ENCODE data around the gene RNASEH2C.
"Not testable (repeated sequence)": the region's sequence is repeated elsewhere in the genome, so short reads cannot be mapped to it uniquely, and the experiment has no call there.

The RNASEH2C gene

GRCh38 chr11:65710421-65710820 lies 10.2 kb downstream of the RNASEH2C start:
- WGBS (ENCODE audit: insufficient coverage, insufficient read length): no CpG with 5 or more reads among the region's 3 CpGs
- DNase-seq (ENCODE audit: low read depth, low spot score): no peak

DNA sequence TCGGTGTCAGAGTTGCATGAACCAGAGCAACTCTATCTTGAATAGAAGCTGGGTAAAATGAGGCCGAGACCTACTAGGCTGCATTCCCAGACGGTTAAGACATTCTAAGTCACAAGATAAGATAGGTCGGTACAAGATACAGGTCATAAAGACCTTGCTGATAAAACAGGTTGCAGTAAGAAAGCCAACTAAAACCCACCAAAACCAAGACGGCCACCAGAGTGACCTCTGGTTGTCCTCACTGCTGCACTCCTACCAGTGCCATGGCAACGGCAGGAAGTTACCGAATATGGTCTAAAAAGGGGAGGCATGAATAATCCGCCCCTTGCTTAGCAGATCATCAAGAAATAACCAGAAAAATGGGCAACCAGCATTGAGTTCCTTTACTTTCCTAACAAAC lies 10.9 kb downstream of the RNASEH2C start:
- Histone ChIP-seq H3K4me3 (ENCODE audit: low read length) (no peak overlapping the region), H3K4me1 (ENCODE audit: control insufficient read depth, insufficient read depth, low read length) (peaks cover 2% of the 10 kb centered on the region; the same call in 1 of the 2 replicates), H3K27me3 (ENCODE audit: control insufficient read depth, insufficient read depth, low read length) (no peaks in the 10 kb centered on the region), H3K9me3 (ENCODE audit: control insufficient read depth, insufficient read depth, low read length) (no peaks in the 10 kb centered on the region), H3K36me3 (ENCODE audit: control insufficient read depth, insufficient read depth, low read length) (peaks cover 9% of the 10 kb centered on the region; the same call in 1 of the 2 replicates), H3K27ac (ENCODE audit: low read length) (no peak overlapping the region)
- no CpG with 5 or more reads among the region's 8 CpGs for WGBS (ENCODE audit: insufficient coverage, insufficient read length)
- DNase-seq (ENCODE audit: low read depth, low spot score): no peak

More at GRCh38 chr11:65710421-65710820, 10.2 kb downstream of the RNASEH2C start:
- H3K9me3 ChIP-seq (ENCODE audit: control insufficient read depth, insufficient read depth, low read length): no peaks in the 10 kb centered on the region
- H3K27ac ChIP-seq (ENCODE audit: low read length): no peak overlapping the region
- peaks cover 15% of the 10 kb centered on the region; the same call in 1 of the 2 replicates for H3K36me3 ChIP-seq (ENCODE audit: control insufficient read depth, insufficient read depth, low read length)
- peaks cover 2% of the 10 kb centered on the region; the same call in 1 of the 2 replicates for H3K4me1 ChIP-seq (ENCODE audit: control insufficient read depth, insufficient read depth, low read length)
- H3K4me3 ChIP-seq (ENCODE audit: low read length): no peak overlapping the region
- H3K27me3 ChIP-seq (ENCODE audit: control insufficient read depth, insufficient read depth, low read length): no peaks in the 10 kb centered on the region

GRCh38 chr11:65708451-65708850 lies 12.1 kb downstream of the RNASEH2C start:
- Histone ChIP-seq H3K4me3 (ENCODE audit: low read length) (no peak overlapping the region), H3K9me3 (ENCODE audit: control insufficient read depth, insufficient read depth, low read length) (no peaks in the 10 kb centered on the region), H3K27me3 (ENCODE audit: control insufficient read depth, insufficient read depth, low read length) (no peaks in the 10 kb centered on the region), H3K36me3 (ENCODE audit: control insufficient read depth, insufficient read depth, low read length) (0 out of 2 replicates have a peak, but pooled peaks cover 3% of the 10 kb centered on the region), H3K27ac (ENCODE audit: low read length) (no peak overlapping the region), H3K4me1 (ENCODE audit: control insufficient read depth, insufficient read depth, low read length) (peaks cover 2% of the 10 kb centered on the region; the same call in 1 of the 2 replicates)
- WGBS (ENCODE audit: insufficient coverage, insufficient read length): no CpG with 5 or more reads among the region's 5 CpGs
- no peak for DNase-seq (ENCODE audit: low read depth, low spot score)

DNA sequence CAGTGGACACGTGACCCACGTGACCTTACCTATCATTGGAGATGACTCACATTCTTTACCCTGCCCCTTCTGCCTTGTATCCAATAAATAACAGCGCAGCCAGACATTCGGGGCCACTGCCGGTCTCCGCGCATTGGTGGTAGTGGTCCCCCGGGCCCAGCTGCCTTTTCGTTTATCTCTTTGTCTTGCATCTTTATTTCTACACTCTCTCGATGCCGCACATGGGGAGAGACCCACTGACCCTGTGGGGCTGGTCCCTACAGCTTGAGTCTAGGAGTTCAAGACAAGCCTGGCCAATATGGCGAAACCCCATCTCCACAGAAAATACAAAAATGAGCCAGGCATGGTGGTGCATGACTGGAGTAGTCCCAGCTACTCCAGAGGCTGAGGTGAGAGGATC lies 13.6 kb downstream of the RNASEH2C start:
- H3K36me3 ChIP-seq (ENCODE audit: control insufficient read depth, insufficient read depth, low read length); H3K4me1 ChIP-seq (ENCODE audit: control insufficient read depth, insufficient read depth, low read length); H3K9me3 ChIP-seq (ENCODE audit: control insufficient read depth, insufficient read depth, low read length); H3K27me3 ChIP-seq (ENCODE audit: control insufficient read depth, insufficient read depth, low read length); H3K27ac ChIP-seq (ENCODE audit: low read length); DNase-seq (ENCODE audit: low read depth, low spot score); H3K4me3 ChIP-seq (ENCODE audit: low read length): not testable (repeated sequence)
- WGBS (ENCODE audit: insufficient coverage, insufficient read length): no CpG with 5 or more reads among the region's 12 CpGs

DNA sequence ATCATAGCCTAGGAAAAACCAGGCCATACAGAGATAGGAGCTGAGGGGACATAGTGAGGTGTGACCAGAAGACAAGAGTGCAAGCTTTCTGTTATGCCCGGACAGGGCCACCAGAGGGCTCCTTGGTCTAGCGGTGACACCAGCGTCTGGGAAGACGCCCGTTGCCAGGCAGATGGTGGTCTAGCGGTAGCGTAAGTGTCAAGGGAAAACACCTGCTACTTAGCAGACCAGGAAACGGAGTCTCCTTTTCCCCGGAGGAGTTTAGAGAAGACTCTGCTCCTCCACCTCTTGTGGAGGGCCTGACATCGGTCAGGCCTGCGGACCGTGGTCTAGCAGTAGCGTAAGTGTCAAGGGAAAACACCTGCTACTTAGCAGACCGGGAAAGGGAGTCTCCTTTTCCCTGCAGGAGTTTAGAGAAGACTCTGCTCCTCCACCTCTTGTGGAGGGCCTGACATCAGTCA lies 14.3 kb downstream of the RNASEH2C start:
- WGBS (ENCODE audit: insufficient coverage, insufficient read length): no CpG with 5 or more reads among the region's 14 CpGs
- H3K27ac ChIP-seq (ENCODE audit: low read length); DNase-seq (ENCODE audit: low read depth, low spot score); H3K4me1 ChIP-seq (ENCODE audit: control insufficient read depth, insufficient read depth, low read length); H3K4me3 ChIP-seq (ENCODE audit: low read length); H3K9me3 ChIP-seq (ENCODE audit: control insufficient read depth, insufficient read depth, low read length); H3K36me3 ChIP-seq (ENCODE audit: control insufficient read depth, insufficient read depth, low read length); H3K27me3 ChIP-seq (ENCODE audit: control insufficient read depth, insufficient read depth, low read length): not testable (repeated sequence)

GRCh38 chr11:65703846-65704245 lies 16.8 kb downstream of the RNASEH2C start:
- Histone ChIP-seq H3K27ac (ENCODE audit: low read length) (no peak overlapping the region), H3K27me3 (ENCODE audit: control insufficient read depth, insufficient read depth, low read length) (no peaks in the 10 kb centered on the region), H3K36me3 (ENCODE audit: control insufficient read depth, insufficient read depth, low read length) (no peaks in the 10 kb centered on the region), H3K4me1 (ENCODE audit: control insufficient read depth, insufficient read depth, low read length) (no peaks in the 10 kb centered on the region), H3K4me3 (ENCODE audit: low read length) (no peak overlapping the region), H3K9me3 (ENCODE audit: control insufficient read depth, insufficient read depth, low read length) (peaks cover 2% of the 10 kb centered on the region; the same call in 1 of the 2 replicates)
- no CpG with 5 or more reads among the region's 4 CpGs for WGBS (ENCODE audit: insufficient coverage, insufficient read length)
- no peak for DNase-seq (ENCODE audit: low read depth, low spot score)

DNA sequence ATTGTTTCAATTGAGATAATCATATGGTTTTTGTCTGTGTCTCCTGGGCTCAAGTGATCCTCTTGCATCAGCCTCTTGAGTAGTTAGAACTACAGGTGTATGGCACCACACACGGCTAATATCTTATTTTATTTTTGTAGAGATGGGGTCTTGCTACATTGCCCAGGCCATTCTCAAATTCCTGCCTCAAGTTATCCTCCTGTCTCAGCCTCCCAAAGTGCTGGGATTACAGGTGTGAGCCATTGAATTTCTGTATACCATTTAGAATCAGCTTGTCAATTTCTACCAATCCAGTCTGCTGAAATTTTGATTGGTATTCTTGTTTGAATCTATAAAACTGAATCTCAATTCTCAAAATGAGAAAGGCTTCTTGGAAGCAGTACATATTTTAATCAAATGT lies 18.9 kb downstream of the RNASEH2C start:
- no peaks in the 10 kb centered on the region for H3K4me1 ChIP-seq (ENCODE audit: control insufficient read depth, insufficient read depth, low read length)
- no peak overlapping the region for H3K27ac ChIP-seq (ENCODE audit: low read length)
- H3K27me3 ChIP-seq (ENCODE audit: control insufficient read depth, insufficient read depth, low read length): no peaks in the 10 kb centered on the region
- no peaks in the 10 kb centered on the region for H3K36me3 ChIP-seq (ENCODE audit: control insufficient read depth, insufficient read depth, low read length)
- DNase-seq (ENCODE audit: low read depth, low spot score): no peak
- no CpG with 5 or more reads among the region's 1 CpG for WGBS (ENCODE audit: insufficient coverage, insufficient read length)
- H3K4me3 ChIP-seq (ENCODE audit: low read length): no peak overlapping the region
- H3K9me3 ChIP-seq (ENCODE audit: control insufficient read depth, insufficient read depth, low read length): peaks cover 2% of the 10 kb centered on the region; the same call in 1 of the 2 replicates

- peaks cover 2% of the 10 kb centered on the region; the same call in 1 of the 2 replicates for H3K9me3 ChIP-seq (ENCODE audit: control insufficient read depth, insufficient read depth, low read length)
- no peaks in the 10 kb centered on the region for H3K4me1 ChIP-seq (ENCODE audit: control insufficient read depth, insufficient read depth, low read length)
- no CpG with 5 or more reads among the region's 3 CpGs for WGBS (ENCODE audit: insufficient coverage, insufficient read length)
- H3K27ac ChIP-seq (ENCODE audit: low read length): no peak overlapping the region
- no peaks in the 10 kb centered on the region for H3K36me3 ChIP-seq (ENCODE audit: control insufficient read depth, insufficient read depth, low read length)
- no peak for DNase-seq (ENCODE audit: low read depth, low spot score)
- H3K27me3 ChIP-seq (ENCODE audit: control insufficient read depth, insufficient read depth, low read length): no peaks in the 10 kb centered on the region
- H3K4me3 ChIP-seq (ENCODE audit: low read length): no peak overlapping the region
Observed at GRCh38 chr11:65700399-65700798, 20.2 kb downstream of the RNASEH2C start.

- no peak for DNase-seq (ENCODE audit: low read depth, low spot score)
- Histone ChIP-seq H3K9me3 (ENCODE audit: control insufficient read depth, insufficient read depth, low read length) (peaks cover 2% of the 10 kb centered on the region; the same call in 1 of the 2 replicates), H3K27me3 (ENCODE audit: control insufficient read depth, insufficient read depth, low read length) (no peaks in the 10 kb centered on the region), H3K36me3 (ENCODE audit: control insufficient read depth, insufficient read depth, low read length) (no peaks in the 10 kb centered on the region), H3K4me3 (ENCODE audit: low read length) (no peak overlapping the region), H3K27ac (ENCODE audit: low read length) (no peak overlapping the region), H3K4me1 (ENCODE audit: control insufficient read depth, insufficient read depth, low read length) (no peaks in the 10 kb centered on the region)
- no CpG with 5 or more reads among the region's 7 CpGs for WGBS (ENCODE audit: insufficient coverage, insufficient read length)
Observed at GRCh38 chr11:65699306-65699705, 21.3 kb downstream of the RNASEH2C start.

- Histone ChIP-seq H3K27ac (ENCODE audit: low read length) (no peak overlapping the region), H3K4me1 (ENCODE audit: control insufficient read depth, insufficient read depth, low read length) (no peaks in the 10 kb centered on the region), H3K4me3 (ENCODE audit: low read length) (no peak overlapping the region), H3K27me3 (ENCODE audit: control insufficient read depth, insufficient read depth, low read length) (no peaks in the 10 kb centered on the region), H3K36me3 (ENCODE audit: control insufficient read depth, insufficient read depth, low read length) (no peaks in the 10 kb centered on the region), H3K9me3 (ENCODE audit: control insufficient read depth, insufficient read depth, low read length) (peaks cover 2% of the 10 kb centered on the region; the same call in 1 of the 2 replicates)
- no CpG with 5 or more reads among the region's 8 CpGs for WGBS (ENCODE audit: insufficient coverage, insufficient read length)
- DNase-seq (ENCODE audit: low read depth, low spot score): no peak
Observed at GRCh38 chr11:65698205-65698604, 22.4 kb downstream of the RNASEH2C start.

Measured in iPS DF 6.9 (cell line).